Measurements from ENCODE around the gene UBE2D2.

DNA sequence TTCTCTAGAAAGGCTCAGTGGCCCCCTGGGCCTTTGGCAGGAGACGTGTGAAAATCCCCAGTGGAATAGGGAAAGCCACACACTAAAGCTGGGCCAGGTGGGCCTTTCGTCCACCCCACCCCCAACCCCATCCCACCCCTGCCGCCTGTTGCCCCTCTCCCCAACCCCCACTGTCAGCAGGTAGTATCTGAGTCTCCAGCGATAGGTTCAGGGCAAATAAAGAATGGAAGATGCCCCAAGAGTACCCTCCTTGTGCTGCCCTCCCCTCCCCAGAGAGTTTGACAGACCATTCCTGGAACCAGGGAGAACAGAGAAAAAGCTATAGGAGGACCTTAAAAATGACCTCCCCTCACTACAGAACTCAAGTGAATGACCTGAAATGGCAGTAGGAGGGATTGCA, 36.7 kb upstream of the UBE2D2 start:
- no peak for TF ChIP-seq NFIC (IDR thresholded peaks at IDR 0.05)
- no peak for TF ChIP-seq EP300 (IDR thresholded peaks at IDR 0.05; ENCODE audit: borderline replicate concordance)
- TF ChIP-seq, protein P1, sequence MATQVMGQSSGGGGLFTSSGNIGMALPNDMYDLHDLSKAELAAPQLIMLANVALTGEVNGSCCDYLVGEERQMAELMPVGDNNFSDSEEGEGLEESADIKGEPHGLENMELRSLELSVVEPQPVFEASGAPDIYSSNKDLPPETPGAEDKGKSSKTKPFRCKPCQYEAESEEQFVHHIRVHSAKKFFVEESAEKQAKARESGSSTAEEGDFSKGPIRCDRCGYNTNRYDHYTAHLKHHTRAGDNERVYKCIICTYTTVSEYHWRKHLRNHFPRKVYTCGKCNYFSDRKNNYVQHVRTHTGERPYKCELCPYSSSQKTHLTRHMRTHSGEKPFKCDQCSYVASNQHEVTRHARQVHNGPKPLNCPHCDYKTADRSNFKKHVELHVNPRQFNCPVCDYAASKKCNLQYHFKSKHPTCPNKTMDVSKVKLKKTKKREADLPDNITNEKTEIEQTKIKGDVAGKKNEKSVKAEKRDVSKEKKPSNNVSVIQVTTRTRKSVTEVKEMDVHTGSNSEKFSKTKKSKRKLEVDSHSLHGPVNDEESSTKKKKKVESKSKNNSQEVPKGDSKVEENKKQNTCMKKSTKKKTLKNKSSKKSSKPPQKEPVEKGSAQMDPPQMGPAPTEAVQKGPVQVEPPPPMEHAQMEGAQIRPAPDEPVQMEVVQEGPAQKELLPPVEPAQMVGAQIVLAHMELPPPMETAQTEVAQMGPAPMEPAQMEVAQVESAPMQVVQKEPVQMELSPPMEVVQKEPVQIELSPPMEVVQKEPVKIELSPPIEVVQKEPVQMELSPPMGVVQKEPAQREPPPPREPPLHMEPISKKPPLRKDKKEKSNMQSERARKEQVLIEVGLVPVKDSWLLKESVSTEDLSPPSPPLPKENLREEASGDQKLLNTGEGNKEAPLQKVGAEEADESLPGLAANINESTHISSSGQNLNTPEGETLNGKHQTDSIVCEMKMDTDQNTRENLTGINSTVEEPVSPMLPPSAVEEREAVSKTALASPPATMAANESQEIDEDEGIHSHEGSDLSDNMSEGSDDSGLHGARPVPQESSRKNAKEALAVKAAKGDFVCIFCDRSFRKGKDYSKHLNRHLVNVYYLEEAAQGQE (IDR thresholded peaks at IDR 0.05; ENCODE audit: low read depth): no peak
- TF ChIP-seq CREB1 (IDR thresholded peaks at IDR 0.05; ENCODE audit: low read depth): no peak
- no peak for TF ChIP-seq RAD21 (IDR thresholded peaks at IDR 0.05; ENCODE audit: low read depth)
- no peak for TF ChIP-seq TCF12 (IDR thresholded peaks at IDR 0.05; ENCODE audit: low read depth)
- TF ChIP-seq FOXM1 (IDR thresholded peaks at IDR 0.05; ENCODE audit: borderline replicate concordance, low read depth): no peak
- TF ChIP-seq, protein P2, sequence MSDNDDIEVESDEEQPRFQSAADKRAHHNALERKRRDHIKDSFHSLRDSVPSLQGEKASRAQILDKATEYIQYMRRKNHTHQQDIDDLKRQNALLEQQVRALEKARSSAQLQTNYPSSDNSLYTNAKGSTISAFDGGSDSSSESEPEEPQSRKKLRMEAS (IDR thresholded peaks at IDR 0.05): no peak
- TF ChIP-seq ZBTB7A (IDR thresholded peaks at IDR 0.05; ENCODE audit: low read depth): no peak
- TF ChIP-seq EGR1 (IDR thresholded peaks at IDR 0.05): no peak
